Smooth muscle cell (in vitro differentiated cells): ENCODE measurements around the gene SLC25A13. TPM values are rescaled to one million over a fixed set of nuclear protein-coding genes. Genes with fewer than 3 reads are reported as not detected.
"Not testable (repeated sequence)": the region's sequence is repeated elsewhere in the genome, so short reads cannot be mapped to it uniquely, and the experiment has no call there.

ENCODE experiments used
- DNase-seq: peaks from one replicate; lab custom pipeline; 2025; ENCODE audit not compliant: unreplicated experiment; lab: John Stamatoyannopoulos, UW
- H2AFZ ChIP-seq: fragments of 200-600 bp; sonication (generic); 2 replicates; pipeline ENCODE4 v1.6.0; 2016; ENCODE audit warnings: antibody characterized with exemption, low read depth, mild to moderate bottlenecking
- H3F3A ChIP-seq: fragments of 200-600 bp; sonication (generic); 2 replicates; pipeline ENCODE4 v1.6.0; 2017; ENCODE audit warnings: antibody characterized with exemption, low read depth
- H3K27ac ChIP-seq: fragments of 200-600 bp; sonication (generic); 2 replicates; pipeline ENCODE4 v1.5.1; 2016; ENCODE audit warnings: low read depth, mild to moderate bottlenecking
- H3K27me3 ChIP-seq: fragments of 200-600 bp; sonication (generic); 2 replicates; pipeline ENCODE4 v1.6.1; 2016; ENCODE audit warnings: low read depth, mild to moderate bottlenecking
- H3K36me3 ChIP-seq: fragments of 200-600 bp; sonication (generic); 2 replicates; pipeline ENCODE4 v1.5.1; 2016; ENCODE audit warnings: low read depth
- H3K4me1 ChIP-seq: fragments of 200-600 bp; sonication (generic); 2 replicates; pipeline ENCODE4 v1.5.1; 2016; ENCODE audit warnings: low read depth
- H3K4me2 ChIP-seq: fragments of 200-600 bp; sonication (generic); 2 replicates; pipeline ENCODE4 v1.6.0; 2016; ENCODE audit warnings: mild to moderate bottlenecking
- H3K4me3 ChIP-seq: fragments of 200-600 bp; sonication (generic); 2 replicates; pipeline ENCODE4 v1.5.1; 2016; ENCODE audit warnings: mild to moderate bottlenecking
- H3K79me2 ChIP-seq: fragments of 200-600 bp; sonication (generic); 2 replicates; pipeline ENCODE4 v1.6.0; 2016; ENCODE audit warnings: low read depth, mild to moderate bottlenecking
- H3K9ac ChIP-seq: fragments of 200-600 bp; sonication (generic); 2 replicates; pipeline ENCODE4 v1.6.0; 2016; ENCODE audit warnings: low read depth
- H3K9me3 ChIP-seq: fragments of 200-600 bp; sonication (generic); replicated peaks from 2 replicates; pipeline ENCODE4 v1.5.1; 2016; ENCODE audit warnings: low read depth
- H4K20me1 ChIP-seq: fragments of 200-600 bp; sonication (generic); 2 replicates; pipeline ENCODE4 v1.6.0; 2016; ENCODE audit warnings: low read depth
- CTCF ChIP-seq: fragments of 200-600 bp; sonication (generic); IDR thresholded peaks from 2 replicates; pipeline ENCODE4 v1.5.1; 2017; ENCODE audit warnings: borderline replicate concordance, mild to moderate bottlenecking, antibody characterized with exemption; ENCODE audit not compliant: insufficient read depth, poor library complexity, severe bottlenecking
- WGBS: methylation state at CpG from one replicate; pipeline ENCODE4 v1.1.7; 2016; ENCODE audit warnings: low lambda C conversion rate; 5-methylcytosine and 5-hydroxymethylcytosine counted together
- polyA plus RNA-seq: library from polyadenylated mRNA; unstranded; fragments of >200 nt; fragmentation: Nextera tagmentation; extraction: Ambion mirVana; gene quantifications from 2 replicates; pipeline ENCODE4 v1.2.1, GENCODE V29; 2016
- total RNA-seq: library from RNA; depleted of rRNA; stranded (reverse); fragments of >200 nt; gene quantifications from 2 replicates; pipeline ENCODE4 v1.2.3, GENCODE V29; 2014

SLC25A13 gene
- total RNA-seq: 48.2 and 50.6 TPM in 2 replicates
- 27.9 and 28.0 TPM in 2 replicates for polyA plus RNA-seq

- peak within 1 kb of the TSS; percentile 87 for H3K27ac ChIP-seq
- H3K9me3 ChIP-seq: no peaks in the 10 kb centered on the region
- TF ChIP-seq CTCF: no peak
- peak within 1 kb of the TSS; percentile 79 for H3K4me3 ChIP-seq
- H3F3A ChIP-seq: no peaks in the 10 kb centered on the region
- peak within 1 kb of the TSS; percentile 75 for H3K9ac ChIP-seq
- peaks cover 8% of the 10 kb centered on the region for H3K4me1 ChIP-seq
- no peaks in the 10 kb centered on the region for H3K27me3 ChIP-seq
- H3K4me2 ChIP-seq: peak within 1 kb of the TSS; percentile 89
- DNase-seq: peak; percentile 67
- H3K79me2 ChIP-seq: peaks cover 34% of the 10 kb centered on the region
- peak within 1 kb of the TSS; percentile 91 for H2AFZ ChIP-seq
- H4K20me1 ChIP-seq: peaks cover 10% of the 10 kb centered on the region
- WGBS: under 1% methylated on average over 37 of the region's 66 CpGs
- H3K36me3 ChIP-seq: no peaks in the 10 kb centered on the region
Measured at GRCh38 chr7:96321658-96322372, at the start of gene SLC25A13. Gene SLC25A13 (minus strand): TSS chr7:96322098. CDS start chr7:96321956, 142 bp downstream.

- H3K4me2 ChIP-seq, H2AFZ ChIP-seq, H3K4me3 ChIP-seq, H3K4me1 ChIP-seq, H3F3A ChIP-seq, H3K27ac ChIP-seq, H3K9me3 ChIP-seq, DNase-seq, H3K79me2 ChIP-seq, H3K36me3 ChIP-seq, H4K20me1 ChIP-seq, H3K27me3 ChIP-seq, H3K9ac ChIP-seq: not testable (repeated sequence)
- WGBS: 93% methylated on average over 2 of the region's 2 CpGs
Measured at GRCh38 chr7:96365916-96366315, 44.0 kb upstream of the SLC25A13 start.

- Histone ChIP-seq H3F3A (no peaks in the 10 kb centered on the region), H3K9ac (no peak overlapping the region), H3K27me3 (no peaks in the 10 kb centered on the region), H2AFZ (no peak overlapping the region), H3K79me2 (no peaks in the 10 kb centered on the region), H3K4me1 (no peaks in the 10 kb centered on the region), H3K4me3 (no peak overlapping the region), H3K36me3 (no peaks in the 10 kb centered on the region), H4K20me1 (no peaks in the 10 kb centered on the region), H3K9me3 (no peaks in the 10 kb centered on the region), H3K27ac (no peak overlapping the region), H3K4me2 (no peak overlapping the region)
- 97% methylated on average over 7 of the region's 7 CpGs for WGBS
- no peak for DNase-seq
- no peak for TF ChIP-seq CTCF
Measured at GRCh38 chr7:96361116-96361857, 39.4 kb upstream of the SLC25A13 start.

GRCh38 chr7:96359876-96360275 lies 38.0 kb upstream of the SLC25A13 start:
- WGBS: 92% methylated on average over 2 of the region's 2 CpGs
- Histone ChIP-seq H4K20me1 (no peaks in the 10 kb centered on the region), H3K27me3 (no peaks in the 10 kb centered on the region), H3K79me2 (no peaks in the 10 kb centered on the region), H2AFZ (no peak overlapping the region), H3K4me3 (no peak overlapping the region), H3K9me3 (no peaks in the 10 kb centered on the region), H3K27ac (no peak overlapping the region), H3F3A (no peaks in the 10 kb centered on the region), H3K4me1 (no peaks in the 10 kb centered on the region), H3K4me2 (no peak overlapping the region), H3K9ac (no peak overlapping the region), H3K36me3 (no peaks in the 10 kb centered on the region)
- no peak for DNase-seq
- TF ChIP-seq CTCF: no peak

- not testable (repeated sequence) for H3K27ac ChIP-seq, H2AFZ ChIP-seq, H3K36me3 ChIP-seq, H3K79me2 ChIP-seq, H3K4me3 ChIP-seq, H3K4me2 ChIP-seq, H3K27me3 ChIP-seq, H3K4me1 ChIP-seq, H4K20me1 ChIP-seq, DNase-seq, H3F3A ChIP-seq, H3K9ac ChIP-seq, H3K9me3 ChIP-seq
- WGBS: 97% methylated on average over 25 of the region's 25 CpGs
Measured at GRCh38 chr7:96358236-96358971, 36.5 kb upstream of the SLC25A13 start.
